ENCODE data around the gene AASS. TPM values are rescaled to one million over a fixed set of nuclear protein-coding genes. Genes with fewer than 3 reads are reported as not detected.
"Not testable (repeated sequence)": the region's sequence is repeated elsewhere in the genome, so short reads cannot be mapped to it uniquely, and the experiment has no call there.

Gene AASS
- 14.5 and 16.1 TPM in 2 replicates for polyA plus RNA-seq (2011; rRNA removed)
- polyA minus RNA-seq (2011; rRNA and poly(A)+ RNA removed): 18.0 and 24.4 TPM in 2 replicates

DNA sequence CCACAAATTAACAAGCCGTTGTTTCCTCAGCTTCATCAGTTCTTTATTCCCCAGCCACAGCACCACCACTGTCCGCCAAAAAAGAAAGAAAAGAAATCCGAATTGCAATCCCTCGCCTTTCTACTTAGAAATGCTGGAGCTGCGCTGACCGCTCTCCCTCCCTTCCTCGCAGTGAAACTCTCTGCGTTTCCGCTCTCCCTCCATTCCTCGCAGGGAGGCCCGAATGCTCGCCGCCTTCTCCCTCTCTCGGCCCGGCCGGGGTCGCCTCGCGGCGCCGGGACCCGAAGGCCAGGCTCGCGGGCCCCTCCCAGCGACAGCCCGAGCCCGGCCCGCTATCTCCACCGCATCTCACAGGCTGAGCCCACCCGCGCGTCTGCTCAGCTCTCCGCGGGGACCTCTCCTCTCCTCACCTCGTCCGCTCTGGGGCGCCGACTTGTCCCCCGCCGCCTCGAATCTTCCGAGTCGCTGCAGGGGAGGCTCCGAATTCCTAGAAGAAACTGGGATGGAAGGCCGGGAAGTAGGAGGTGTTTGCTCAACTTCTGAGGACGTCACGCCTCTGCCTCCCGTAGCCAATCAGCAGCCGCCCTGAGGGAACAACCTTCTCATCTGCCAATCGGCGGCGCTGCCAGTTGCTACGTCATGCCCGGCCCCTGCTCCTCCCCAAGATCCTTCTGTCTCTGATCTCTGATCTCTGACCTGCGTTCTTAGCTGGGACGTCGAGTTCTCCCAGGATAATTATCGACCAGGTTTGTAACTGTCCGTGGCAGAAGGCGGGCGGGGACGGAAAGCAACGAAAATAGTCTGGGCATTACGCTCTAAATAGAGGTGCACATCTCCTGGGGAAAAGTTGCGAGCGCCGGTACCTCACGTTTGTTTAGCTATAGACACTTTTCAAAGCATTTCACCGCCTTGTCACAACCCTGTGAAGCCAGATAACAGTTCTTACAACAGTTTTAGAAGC, at the start of gene AASS:
Gene AASS (minus strand): TSS at position 499 of the 961 bp plus-strand sequence. CDS start 10,523 bp downstream, outside the sequence.
- peak; percentile 76 for DNase-seq (ENCODE audit: low read depth, low spot score)
- Histone ChIP-seq H3K27me3 (ENCODE audit: control insufficient read depth, insufficient read depth, low read length) (peaks cover 3% of the 10 kb centered on the region), H3K9me3 (ENCODE audit: control insufficient read depth, insufficient read depth, low read length) (no peaks in the 10 kb centered on the region), H3K4me3 (ENCODE audit: low read depth, low read length) (peak within 1 kb of the TSS; percentile 83), H3K27ac (ENCODE audit: low read depth, low read length) (peak within 1 kb of the TSS; percentile 94)
- no peak for TF ChIP-seq CTCF (IDR thresholded peaks at IDR 0.05; ENCODE audit: low read depth, low read length)
- ChIA-PET CTCF (interaction anchor here (0.5 to 2.8 kb wide), 6 partner anchors 51 to 389 kb away, joined by 3 to 16 read pairs (median 4); no protein-coding TSS in a partner anchor), POLR2A (interaction anchor here (0.7 kb wide), 1 partner anchor 861 kb away, joined by 4 read pairs; no protein-coding TSS in a partner anchor)

DNA sequence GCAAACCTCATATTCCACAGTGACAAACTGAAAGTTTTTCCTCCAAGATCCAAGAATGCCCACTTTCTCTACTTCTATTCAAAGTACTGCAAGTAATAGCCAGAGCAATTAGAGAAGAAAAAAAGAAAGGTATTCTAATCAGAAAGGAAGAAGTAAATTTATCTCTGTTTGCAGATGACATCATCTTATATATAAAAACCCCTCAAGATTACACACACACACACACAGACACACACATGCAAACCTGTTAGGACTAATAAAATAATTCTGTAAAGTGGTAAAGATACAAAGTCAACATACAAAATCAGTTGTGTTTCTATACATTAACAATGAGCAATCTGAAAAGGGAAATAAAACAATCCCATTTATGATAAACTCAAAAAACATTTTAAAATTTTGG, 44.7 kb upstream of the AASS start:
- Histone ChIP-seq H3K27ac (ENCODE audit: low read depth, low read length) (no peak overlapping the region), H3K27me3 (ENCODE audit: control insufficient read depth, insufficient read depth, low read length) (no peaks in the 10 kb centered on the region), H3K4me3 (ENCODE audit: low read depth, low read length) (no peak overlapping the region), H3K9me3 (ENCODE audit: control insufficient read depth, insufficient read depth, low read length) (no peaks in the 10 kb centered on the region)
- ChIA-PET CTCF (no interaction called here), POLR2A (no interaction called here)
- DNase-seq (ENCODE audit: low read depth, low spot score): no peak
- TF ChIP-seq CTCF (IDR thresholded peaks at IDR 0.05; ENCODE audit: low read depth, low read length): no peak

GRCh38 chr7:122183106-122183505, 39.1 kb upstream of the AASS start:
- ChIA-PET CTCF (no interaction called here), POLR2A (no interaction called here)
- DNase-seq (ENCODE audit: low read depth, low spot score): no peak
- no peaks in the 10 kb centered on the region for H3K9me3 ChIP-seq (ENCODE audit: control insufficient read depth, insufficient read depth, low read length)
- TF ChIP-seq CTCF (IDR thresholded peaks at IDR 0.05; ENCODE audit: low read depth, low read length): no peak
- H3K27me3 ChIP-seq (ENCODE audit: control insufficient read depth, insufficient read depth, low read length): no peaks in the 10 kb centered on the region
- no peak overlapping the region for H3K4me3 ChIP-seq (ENCODE audit: low read depth, low read length)
- no peak overlapping the region for H3K27ac ChIP-seq (ENCODE audit: low read depth, low read length)

GRCh38 chr7:122182081-122182480, 38.0 kb upstream of the AASS start:
- no peak overlapping the region for H3K4me3 ChIP-seq (ENCODE audit: low read depth, low read length)
- no peak for DNase-seq (ENCODE audit: low read depth, low spot score)
- CTCF ChIA-PET: no interaction called here
- H3K9me3 ChIP-seq (ENCODE audit: control insufficient read depth, insufficient read depth, low read length): no peaks in the 10 kb centered on the region
- TF ChIP-seq CTCF (IDR thresholded peaks at IDR 0.05; ENCODE audit: low read depth, low read length): no peak
- no peak overlapping the region for H3K27ac ChIP-seq (ENCODE audit: low read depth, low read length)
- POLR2A ChIA-PET: no interaction called here
- no peaks in the 10 kb centered on the region for H3K27me3 ChIP-seq (ENCODE audit: control insufficient read depth, insufficient read depth, low read length)

DNA sequence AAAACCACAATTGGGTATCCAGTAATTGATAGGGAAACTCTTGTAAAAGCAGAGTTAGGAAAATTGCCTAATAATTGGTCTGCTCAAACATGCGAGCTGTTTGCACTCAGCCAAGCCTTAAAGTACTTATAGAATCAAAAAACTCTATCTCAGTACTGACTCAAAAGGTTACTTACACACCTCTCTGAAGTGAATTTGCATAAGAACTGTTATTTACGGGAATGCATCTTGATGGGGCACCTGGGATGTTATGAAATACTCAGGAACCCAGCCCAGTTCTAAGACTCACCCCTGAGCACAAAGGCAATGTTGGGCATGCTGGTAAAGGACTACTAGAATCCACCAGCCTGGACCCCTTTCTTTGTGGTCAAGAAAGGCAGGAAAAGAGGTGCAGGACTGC, 28.1 kb upstream of the AASS start:
- H3K4me3 ChIP-seq (ENCODE audit: low read depth, low read length); H3K27ac ChIP-seq (ENCODE audit: low read depth, low read length); H3K9me3 ChIP-seq (ENCODE audit: control insufficient read depth, insufficient read depth, low read length); POLR2A ChIA-PET; DNase-seq (ENCODE audit: low read depth, low spot score); H3K27me3 ChIP-seq (ENCODE audit: control insufficient read depth, insufficient read depth, low read length): not testable (repeated sequence)
- CTCF ChIA-PET: interaction anchor here (0.7 kb wide), 1 partner anchor 53 kb away, joined by 9 read pairs; no protein-coding TSS in a partner anchor

Data from AG04450 (cell line).